HepG2 (cell line): ENCODE data around the gene MSH4. TPM values are rescaled to one million over a fixed set of nuclear protein-coding genes. Genes with fewer than 3 reads are reported as not detected.

Experiments
- CBX1 ChIP-seq: IDR thresholded peaks from one replicate; pipeline ENCODE4 v1.6.1; 2016; ENCODE audit warnings: antibody characterized with exemption, low read depth
- ETV6 ChIP-seq: sonication (generic); formaldehyde crosslinking; conservative IDR thresholded peaks from 2 replicates; pipeline ENCODE4 v1.4.0; 2020; ENCODE audit warnings: missing genetic modification reagents
- HOXA3 ChIP-seq: sonication (generic); formaldehyde crosslinking; IDR thresholded peaks from 2 replicates; pipeline ENCODE4 v1.5.0; 2020; ENCODE audit warnings: missing genetic modification reagents
- JUND ChIP-seq: sonication (generic); formaldehyde crosslinking; IDR thresholded peaks from 2 replicates; pipeline ENCODE4 v1.8.0; 2022; ENCODE audit warnings: mild to moderate bottlenecking, missing genetic modification reagents
- MEIS2 ChIP-seq: sonication (generic); formaldehyde crosslinking; IDR thresholded peaks from 2 replicates; pipeline ENCODE4 v1.9.0; 2021; ENCODE audit warnings: mild to moderate bottlenecking, missing genetic modification reagents
- NFE2L1 ChIP-seq: sonication (generic); formaldehyde crosslinking; IDR thresholded peaks from 2 replicates; pipeline ENCODE4 v1.4.0; 2020; ENCODE audit warnings: missing genetic modification reagents, mild to moderate bottlenecking, borderline replicate concordance
- WIZ ChIP-seq: sonication (generic); formaldehyde crosslinking; IDR thresholded peaks from 2 replicates; pipeline ENCODE4 v1.5.1; 2020; ENCODE audit warnings: mild to moderate bottlenecking, missing genetic modification reagents
- ZFP36L1 ChIP-seq: sonication (generic); formaldehyde crosslinking; IDR thresholded peaks from 2 replicates; pipeline ENCODE4 v1.8.0; 2022; ENCODE audit warnings: mild to moderate bottlenecking, missing genetic modification reagents, moderate library complexity
- ZNF431 ChIP-seq: sonication (generic); formaldehyde crosslinking; IDR thresholded peaks from 2 replicates; pipeline ENCODE4 v1.9.0; 2022; ENCODE audit warnings: missing genetic modification reagents, low read depth, mild to moderate bottlenecking, borderline replicate concordance
- ZNF614 ChIP-seq: IDR thresholded peaks from 2 replicates; pipeline ENCODE4 v1.6.1; 2018; ENCODE audit warnings: missing biosample characterization, missing genetic modification reagents, inconsistent platforms, borderline replicate concordance
- polyA plus RNA-seq, 8 experiments: library from polyadenylated mRNA; depleted of rRNA in 3 of 8; stranded (reverse) in 7 of 8; unstranded in 1 of 8; fragments of >200 nt; fragmentation: Illumina TruSeq in 4 of 8; extraction: Trizol in 4 of 8; gene quantifications; 2 replicates each; pipeline versions ENCODE4 v1.2.1 to v1.2.3, GENCODE V29; 2011 to 2016; ENCODE audit warnings: low read depth in 4 of 8, missing spikeins in 1 of 8, mixed read lengths in 1 of 8; ENCODE audit not compliant: insufficient read depth in 1 of 8
- total RNA-seq, 5 experiments: library from RNA; depleted of rRNA; stranded (reverse); fragments of >200 nt; fragmentation: Illumina TruSeq; extraction: Trizol; gene quantifications; 2 replicates each; pipeline ENCODE4 v1.2.3, GENCODE V29; 2016; ENCODE audit warnings: low read depth in 1 of 5
- TF ChIP-seq, protein P1 (sequence below): sonication (generic); formaldehyde crosslinking; IDR thresholded peaks from 2 replicates; pipeline ENCODE4 v1.5.0; 2020; ENCODE audit warnings: missing genetic modification reagents
- TF ChIP-seq, protein P2 (sequence below): sonication (generic); formaldehyde crosslinking; IDR thresholded peaks from 2 replicates; pipeline ENCODE4 v1.4.0; 2020; ENCODE audit warnings: mild to moderate bottlenecking, missing genetic modification reagents

The MSH4 gene
- total and polyA plus RNA-seq, 2 of the 13 experiments (the other 11 are each of a cell fraction or from before 2014, with no cell fraction given) = 0.01 to 0.09 TPM

DNA sequence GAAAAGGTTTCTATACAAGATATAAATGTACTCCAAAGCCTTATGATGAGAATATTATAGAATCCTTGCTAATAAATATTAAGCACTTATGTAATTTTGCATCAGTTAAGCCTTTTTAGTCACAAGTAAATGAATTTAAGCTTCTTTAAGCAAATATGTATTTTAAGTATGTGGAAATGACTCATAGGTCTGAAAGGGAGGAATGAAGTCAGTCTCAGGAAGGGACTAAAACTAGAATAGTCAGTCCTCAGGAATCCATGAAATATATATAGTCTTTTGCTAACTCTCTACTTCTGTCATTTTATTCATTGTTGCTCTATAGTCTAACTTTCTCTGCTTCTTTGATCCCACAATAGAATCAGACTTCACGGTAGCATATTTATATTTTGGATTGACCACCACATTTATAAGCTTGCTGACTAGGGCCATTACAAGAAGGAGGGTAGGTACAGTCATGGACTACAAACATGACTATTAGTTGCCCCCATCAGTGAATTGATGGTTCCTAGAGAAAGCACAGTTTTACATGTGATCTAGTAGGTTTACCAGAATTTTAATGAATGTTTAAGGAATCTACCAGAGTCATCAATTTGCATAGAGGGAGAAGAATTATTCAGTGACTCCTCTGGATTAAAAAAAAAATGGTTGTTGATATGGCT is 30.9 kb upstream of the MSH4 start (continued):
- TF ChIP-seq ZNF614 (CRISPR knock-in tag) (no peak), ZNF431 (CRISPR knock-in tag) (no peak), HOXA3 (CRISPR knock-in tag) (no peak), MEIS2 (CRISPR knock-in tag) (no peak), ZFP36L1 (CRISPR knock-in tag) (no peak), ETV6 (no peak), WIZ (CRISPR knock-in tag) (no peak), CBX1 (no peak), NFE2L1 (CRISPR knock-in tag) (no peak), JUND (no peak)
- TF ChIP-seq, protein P1, sequence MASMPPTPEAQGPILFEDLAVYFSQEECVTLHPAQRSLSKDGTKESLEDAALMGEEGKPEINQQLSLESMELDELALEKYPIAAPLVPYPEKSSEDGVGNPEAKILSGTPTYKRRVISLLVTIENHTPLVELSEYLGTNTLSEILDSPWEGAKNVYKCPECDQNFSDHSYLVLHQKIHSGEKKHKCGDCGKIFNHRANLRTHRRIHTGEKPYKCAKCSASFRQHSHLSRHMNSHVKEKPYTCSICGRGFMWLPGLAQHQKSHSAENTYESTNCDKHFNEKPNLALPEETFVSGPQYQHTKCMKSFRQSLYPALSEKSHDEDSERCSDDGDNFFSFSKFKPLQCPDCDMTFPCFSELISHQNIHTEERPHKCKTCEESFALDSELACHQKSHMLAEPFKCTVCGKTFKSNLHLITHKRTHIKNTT (CRISPR knock-in tag) = no peak
- TF ChIP-seq, protein P2, sequence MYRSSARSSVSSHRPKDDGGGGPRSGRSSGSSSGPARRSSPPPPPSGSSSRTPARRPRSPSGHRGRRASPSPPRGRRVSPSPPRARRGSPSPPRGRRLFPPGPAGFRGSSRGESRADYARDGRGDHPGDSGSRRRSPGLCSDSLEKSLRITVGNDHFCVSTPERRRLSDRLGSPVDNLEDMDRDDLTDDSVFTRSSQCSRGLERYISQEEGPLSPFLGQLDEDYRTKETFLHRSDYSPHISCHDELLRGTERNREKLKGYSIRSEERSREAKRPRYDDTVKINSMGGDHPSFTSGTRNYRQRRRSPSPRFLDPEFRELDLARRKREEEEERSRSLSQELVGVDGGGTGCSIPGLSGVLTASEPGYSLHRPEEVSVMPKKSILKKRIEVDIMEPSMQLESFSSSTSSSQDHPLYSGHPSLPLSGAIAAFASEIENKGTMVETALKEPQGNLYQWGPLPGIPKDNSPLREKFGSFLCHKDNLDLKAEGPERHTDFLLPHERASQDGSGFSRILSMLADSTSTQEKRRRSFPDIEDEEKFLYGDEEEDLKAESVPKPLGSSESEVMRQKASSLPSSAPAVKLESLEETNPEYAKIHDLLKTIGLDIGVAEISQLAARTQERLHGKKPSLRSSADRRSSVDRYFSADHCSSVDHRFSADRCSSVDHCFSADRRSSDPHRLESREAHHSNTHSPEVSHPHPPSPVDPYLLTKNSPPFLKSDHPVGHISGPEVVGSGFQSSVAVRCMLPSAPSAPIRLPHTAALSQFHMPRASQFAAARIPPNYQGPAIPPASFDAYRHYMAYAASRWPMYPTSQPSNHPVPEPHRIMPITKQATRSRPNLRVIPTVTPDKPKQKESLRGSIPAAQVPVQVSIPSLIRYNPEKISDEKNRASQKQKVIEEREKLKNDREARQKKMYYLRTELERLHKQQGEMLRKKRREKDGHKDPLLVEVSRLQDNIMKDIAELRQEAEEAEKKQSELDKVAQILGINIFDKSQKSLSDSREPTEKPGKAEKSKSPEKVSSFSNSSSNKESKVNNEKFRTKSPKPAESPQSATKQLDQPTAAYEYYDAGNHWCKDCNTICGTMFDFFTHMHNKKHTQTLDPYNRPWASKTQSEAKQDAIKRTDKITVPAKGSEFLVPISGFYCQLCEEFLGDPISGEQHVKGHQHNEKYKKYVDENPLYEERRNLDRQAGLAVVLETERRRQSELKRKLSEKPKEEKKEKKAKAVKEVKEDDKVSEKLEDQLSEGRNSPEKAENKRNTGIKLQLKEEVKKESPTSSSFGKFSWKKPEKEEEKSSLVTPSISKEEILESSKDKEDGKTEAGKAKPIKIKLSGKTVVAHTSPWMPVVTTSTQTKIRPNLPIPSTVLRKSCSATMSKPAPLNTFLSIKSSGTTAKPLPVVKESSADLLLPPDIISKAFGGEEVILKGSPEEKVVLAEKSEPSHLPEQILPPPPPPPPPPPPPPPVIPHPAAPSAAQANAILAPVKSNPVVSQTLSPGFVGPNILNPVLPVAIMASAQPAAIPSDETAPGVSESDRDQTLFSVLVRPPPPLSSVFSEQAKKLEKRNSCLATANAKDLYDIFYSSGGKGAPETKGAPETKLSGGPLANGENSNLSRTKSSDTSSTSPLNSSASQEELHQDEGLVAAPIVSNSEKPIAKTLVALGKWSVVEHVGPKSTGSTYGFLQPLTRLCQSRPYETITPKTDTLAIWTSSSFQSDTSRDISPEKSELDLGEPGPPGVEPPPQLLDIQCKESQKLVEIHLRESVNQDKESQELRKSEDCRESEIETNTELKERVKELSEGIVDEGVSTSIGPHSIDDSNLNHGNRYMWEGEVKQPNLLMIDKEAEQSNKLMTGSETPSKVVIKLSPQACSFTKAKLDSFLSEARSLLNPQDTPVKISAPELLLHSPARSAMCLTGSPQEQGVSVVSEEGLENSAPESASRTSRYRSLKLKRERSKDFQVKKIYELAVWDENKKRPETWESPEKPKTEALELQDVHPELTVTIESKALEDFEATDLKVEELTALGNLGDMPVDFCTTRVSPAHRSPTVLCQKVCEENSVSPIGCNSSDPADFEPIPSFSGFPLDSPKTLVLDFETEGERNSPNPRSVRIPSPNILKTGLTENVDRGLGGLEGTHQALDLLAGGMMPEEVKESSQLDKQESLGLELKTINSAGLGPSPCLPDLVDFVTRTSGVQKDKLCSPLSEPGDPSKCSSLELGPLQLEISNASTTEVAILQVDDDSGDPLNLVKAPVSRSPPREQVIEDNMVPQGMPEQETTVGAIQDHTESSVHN (CRISPR knock-in tag) = no peak
